Keratinocyte (primary cell): Measurements from ENCODE around the gene FAM50B.

Source experiments
- EZH2 ChIP-seq: IDR thresholded peaks from one replicate; pipeline ENCODE4 v1.6.1; 2012; ENCODE audit warnings: inconsistent platforms, mild to moderate bottlenecking, low read length, moderate library complexity
- TF ChIP-seq, protein P1 (sequence below), 3 experiments: IDR thresholded peaks in 1 of 3; conservative IDR thresholded peaks in 1 of 3; optimal IDR thresholded peaks in 1 of 3; 2 replicates in 2 of 3; 3 replicates in 1 of 3; pipeline versions ENCODE3 to v1.5.1; 2011; ENCODE audit warnings: low read length in 3 of 3, mild to moderate bottlenecking in 3 of 3, moderate library complexity in 2 of 3, control low read depth in 1 of 3, inconsistent platforms in 1 of 3; ENCODE audit not compliant: insufficient read depth in 2 of 3; ENCODE audit errors: extremely low read depth in 1 of 3

DNA sequence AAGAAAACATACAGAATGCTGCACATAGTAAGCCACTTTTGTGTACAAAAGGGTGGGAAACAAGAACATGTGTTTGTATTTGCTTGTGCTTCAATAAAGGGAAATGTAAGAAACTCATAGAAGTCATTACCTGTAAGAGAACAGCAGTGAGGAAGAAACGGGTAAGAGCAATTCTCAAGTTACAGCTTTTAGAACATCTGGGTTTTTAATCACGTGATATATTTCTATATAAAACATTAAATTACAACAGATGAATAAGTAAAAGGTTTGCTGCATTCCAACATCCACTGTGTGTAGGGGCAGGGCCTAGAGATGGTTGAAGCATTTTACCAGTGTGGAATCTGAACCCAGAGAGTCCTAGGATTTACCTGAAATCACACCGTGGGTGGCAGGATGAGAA is 36.6 kb upstream of the FAM50B start:
- TF ChIP-seq EZH2, result no peak
- TF ChIP-seq, protein P1, sequence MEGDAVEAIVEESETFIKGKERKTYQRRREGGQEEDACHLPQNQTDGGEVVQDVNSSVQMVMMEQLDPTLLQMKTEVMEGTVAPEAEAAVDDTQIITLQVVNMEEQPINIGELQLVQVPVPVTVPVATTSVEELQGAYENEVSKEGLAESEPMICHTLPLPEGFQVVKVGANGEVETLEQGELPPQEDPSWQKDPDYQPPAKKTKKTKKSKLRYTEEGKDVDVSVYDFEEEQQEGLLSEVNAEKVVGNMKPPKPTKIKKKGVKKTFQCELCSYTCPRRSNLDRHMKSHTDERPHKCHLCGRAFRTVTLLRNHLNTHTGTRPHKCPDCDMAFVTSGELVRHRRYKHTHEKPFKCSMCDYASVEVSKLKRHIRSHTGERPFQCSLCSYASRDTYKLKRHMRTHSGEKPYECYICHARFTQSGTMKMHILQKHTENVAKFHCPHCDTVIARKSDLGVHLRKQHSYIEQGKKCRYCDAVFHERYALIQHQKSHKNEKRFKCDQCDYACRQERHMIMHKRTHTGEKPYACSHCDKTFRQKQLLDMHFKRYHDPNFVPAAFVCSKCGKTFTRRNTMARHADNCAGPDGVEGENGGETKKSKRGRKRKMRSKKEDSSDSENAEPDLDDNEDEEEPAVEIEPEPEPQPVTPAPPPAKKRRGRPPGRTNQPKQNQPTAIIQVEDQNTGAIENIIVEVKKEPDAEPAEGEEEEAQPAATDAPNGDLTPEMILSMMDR (optimal IDR thresholded peaks at IDR 0.05 in 1 of 3, IDR thresholded peaks at IDR 0.05 in 1 of 3, conservative IDR thresholded peaks at IDR 0.05 in 1 of 3; ENCODE audit: extremely low read depth in 1 of 3, insufficient read depth in 2 of 3, low read length in 3 of 3), result no peak
